Right lobe of liver (tissue), 4 donors: ENCODE measurements around the gene PTPA.

Experiments
- CTCF ChIP-seq, 4 donors: fragments of 200-600 bp in 3 of 4; fragments of 450-650 bp in 1 of 4; IDR thresholded peaks; one replicate each; pipeline versions ENCODE4 v1.5.1 to v1.8.0; 2016 to 2022; ENCODE audit warnings: antibody characterized with exemption in 4 of 4, mild to moderate bottlenecking in 2 of 4
- POLR2A ChIP-seq: fragments of 450-650 bp; IDR thresholded peaks from one replicate; pipeline ENCODE4 v1.6.1; 2017; ENCODE audit warnings: antibody characterized with exemption, mild to moderate bottlenecking
- donor health status: DM: no; HTN: no; CAD: no.
- donor health status: DM: no; HTN: no; CAD: no.
- donor health status: DM: no; HTN: yes; CAD: no.

- TF ChIP-seq CTCF (IDR thresholded peaks at IDR 0.05): no peak
- TF ChIP-seq POLR2A: no peak
These were observed 38.2 kb downstream of the PTPA start for GRCh38 chr9:129149442-129149841.
